ENCODE data around the gene SPEF2.
A peak's percentile ranks its signal among the peaks of the same experiment; 100 is the strongest.

The SPEF2 gene

GRCh38 chr5:35617435-35618303, at the start of gene SPEF2 (continued):
- peak; percentile 68 for TF ChIP-seq ZNF610 (tag by site-specific recombination; IDR thresholded peaks at IDR 0.05; ENCODE audit: borderline replicate concordance)
- peak; percentile 94 for TF ChIP-seq GLIS2 (tag by site-specific recombination; IDR thresholded peaks at IDR 0.05)
- TF ChIP-seq ZNF48 (tag by site-specific recombination; IDR thresholded peaks at IDR 0.05) = no peak
- TF ChIP-seq ZNF175 (tag by site-specific recombination; IDR thresholded peaks at IDR 0.05) = no peak
- TF ChIP-seq ZIC2 (tag by site-specific recombination; IDR thresholded peaks at IDR 0.05) = peak; percentile 99
- TF ChIP-seq ZNF341 (tag by site-specific recombination; IDR thresholded peaks at IDR 0.05; ENCODE audit: low read depth) = peak; percentile 35; the same call in 1 of the 2 replicates
- peak; percentile 20; the same call in 1 of the 2 replicates for TF ChIP-seq ZSCAN23 (tag by site-specific recombination; IDR thresholded peaks at IDR 0.05)
- TF ChIP-seq ZNF600 (tag by site-specific recombination; IDR thresholded peaks at IDR 0.05) = peak; percentile 99
- TF ChIP-seq ZNF623 (tag by site-specific recombination; IDR thresholded peaks at IDR 0.05) = peak; percentile 16; the same call in 1 of the 2 replicates
- TF ChIP-seq PRDM6 (tag by site-specific recombination; IDR thresholded peaks at IDR 0.05) = no peak
- no peak for TF ChIP-seq TCF7L2 (IDR thresholded peaks at IDR 0.05; ENCODE audit: borderline replicate concordance, low read depth, low read length)
- TF ChIP-seq ZNF24 (tag by site-specific recombination; IDR thresholded peaks at IDR 0.05) = peak; percentile 91; the same call in 1 of the 2 replicates
- TF ChIP-seq ZNF561 (tag by site-specific recombination; IDR thresholded peaks at IDR 0.05; ENCODE audit: borderline replicate concordance) = peak; percentile 57; the same call in 1 of the 2 replicates
- TF ChIP-seq PRDM1 (tag by site-specific recombination; IDR thresholded peaks at IDR 0.05) = peak; percentile 50; the same call in 1 of the 2 replicates
- TF ChIP-seq HOXD13 (CRISPR knock-in tag; IDR thresholded peaks at IDR 0.05; ENCODE audit: borderline replicate concordance) = peak; percentile 43; the same call in 1 of the 2 replicates
- peak; percentile 44 for TF ChIP-seq ZBTB26 (tag by site-specific recombination; optimal IDR thresholded peaks at IDR 0.05)
- peak; percentile 43; the same call in 1 of the 2 replicates for TF ChIP-seq ZBTB11 (tag by site-specific recombination; conservative IDR thresholded peaks at IDR 0.05; ENCODE audit: low read depth)
- TF ChIP-seq, protein P1, sequence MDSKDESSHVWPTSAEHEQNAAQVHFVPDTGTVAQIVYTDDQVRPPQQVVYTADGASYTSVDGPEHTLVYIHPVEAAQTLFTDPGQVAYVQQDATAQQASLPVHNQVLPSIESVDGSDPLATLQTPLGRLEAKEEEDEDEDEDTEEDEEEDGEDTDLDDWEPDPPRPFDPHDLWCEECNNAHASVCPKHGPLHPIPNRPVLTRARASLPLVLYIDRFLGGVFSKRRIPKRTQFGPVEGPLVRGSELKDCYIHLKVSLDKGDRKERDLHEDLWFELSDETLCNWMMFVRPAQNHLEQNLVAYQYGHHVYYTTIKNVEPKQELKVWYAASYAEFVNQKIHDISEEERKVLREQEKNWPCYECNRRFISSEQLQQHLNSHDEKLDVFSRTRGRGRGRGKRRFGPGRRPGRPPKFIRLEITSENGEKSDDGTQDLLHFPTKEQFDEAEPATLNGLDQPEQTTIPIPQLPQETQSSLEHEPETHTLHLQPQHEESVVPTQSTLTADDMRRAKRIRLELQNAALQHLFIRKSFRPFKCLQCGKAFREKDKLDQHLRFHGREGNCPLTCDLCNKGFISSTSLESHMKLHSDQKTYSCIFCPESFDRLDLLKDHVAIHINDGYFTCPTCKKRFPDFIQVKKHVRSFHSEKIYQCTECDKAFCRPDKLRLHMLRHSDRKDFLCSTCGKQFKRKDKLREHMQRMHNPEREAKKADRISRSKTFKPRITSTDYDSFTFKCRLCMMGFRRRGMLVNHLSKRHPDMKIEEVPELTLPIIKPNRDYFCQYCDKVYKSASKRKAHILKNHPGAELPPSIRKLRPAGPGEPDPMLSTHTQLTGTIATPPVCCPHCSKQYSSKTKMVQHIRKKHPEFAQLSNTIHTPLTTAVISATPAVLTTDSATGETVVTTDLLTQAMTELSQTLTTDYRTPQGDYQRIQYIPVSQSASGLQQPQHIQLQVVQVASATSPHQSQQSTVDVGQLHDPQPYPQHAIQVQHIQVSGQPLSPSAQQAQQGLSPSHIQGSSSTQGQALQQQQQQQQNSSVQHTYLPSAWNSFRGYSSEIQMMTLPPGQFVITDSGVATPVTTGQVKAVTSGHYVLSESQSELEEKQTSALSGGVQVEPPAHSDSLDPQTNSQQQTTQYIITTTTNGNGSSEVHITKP (tag by site-specific recombination; IDR thresholded peaks at IDR 0.05) = peak; percentile 85
- peak; percentile 96 for TF ChIP-seq SCRT1 (tag by site-specific recombination; IDR thresholded peaks at IDR 0.05; ENCODE audit: borderline replicate concordance)
- TF ChIP-seq ZNF776 (tag by site-specific recombination; IDR thresholded peaks at IDR 0.05; ENCODE audit: borderline replicate concordance) = no peak
- TF ChIP-seq, protein P2, sequence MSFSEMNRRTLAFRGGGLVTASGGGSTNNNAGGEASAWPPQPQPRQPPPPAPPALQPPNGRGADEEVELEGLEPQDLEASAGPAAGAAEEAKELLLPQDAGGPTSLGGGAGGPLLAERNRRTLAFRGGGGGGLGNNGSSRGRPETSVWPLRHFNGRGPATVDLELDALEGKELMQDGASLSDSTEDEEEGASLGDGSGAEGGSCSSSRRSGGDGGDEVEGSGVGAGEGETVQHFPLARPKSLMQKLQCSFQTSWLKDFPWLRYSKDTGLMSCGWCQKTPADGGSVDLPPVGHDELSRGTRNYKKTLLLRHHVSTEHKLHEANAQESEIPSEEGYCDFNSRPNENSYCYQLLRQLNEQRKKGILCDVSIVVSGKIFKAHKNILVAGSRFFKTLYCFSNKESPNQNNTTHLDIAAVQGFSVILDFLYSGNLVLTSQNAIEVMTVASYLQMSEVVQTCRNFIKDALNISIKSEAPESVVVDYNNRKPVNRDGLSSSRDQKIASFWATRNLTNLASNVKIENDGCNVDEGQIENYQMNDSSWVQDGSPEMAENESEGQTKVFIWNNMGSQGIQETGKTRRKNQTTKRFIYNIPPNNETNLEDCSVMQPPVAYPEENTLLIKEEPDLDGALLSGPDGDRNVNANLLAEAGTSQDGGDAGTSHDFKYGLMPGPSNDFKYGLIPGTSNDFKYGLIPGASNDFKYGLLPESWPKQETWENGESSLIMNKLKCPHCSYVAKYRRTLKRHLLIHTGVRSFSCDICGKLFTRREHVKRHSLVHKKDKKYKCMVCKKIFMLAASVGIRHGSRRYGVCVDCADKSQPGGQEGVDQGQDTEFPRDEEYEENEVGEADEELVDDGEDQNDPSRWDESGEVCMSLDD (tag by site-specific recombination; IDR thresholded peaks at IDR 0.05) = peak; percentile 89
- TF ChIP-seq ZNF155 (tag by site-specific recombination; IDR thresholded peaks at IDR 0.05) = no peak
- peak; percentile 42 for TF ChIP-seq SP2 (tag by site-specific recombination; IDR thresholded peaks at IDR 0.05)

All from HEK293 (cell line).